Islet precursor cell (in vitro differentiated cells): Measurements from ENCODE around the gene OR1J2.

Experiments
- DNase-seq: peaks from one replicate; pipeline ENCODE4 v3.0.0-alpha.2; 2018

The OR1J2 gene

GRCh38 chr9:122552812-122553211, 42.2 kb downstream of the OR1J2 start, which contains the start of gene OR1N2:
Gene OR1N2 (plus strand): TSS chr9:122553112. CDS start chr9:122553212, 100 bp downstream.
- DNase-seq = no peak
